GM12891 (cell line): Measurements from ENCODE around the gene CHML.

ENCODE experiments used
- DNase-seq: peaks from one replicate; pipeline ENCODE4 v3.0.0; 2011; ENCODE audit warnings: low spot score; ENCODE audit not compliant: insufficient read length
- FAIRE-seq: peaks from 2 replicates; lab custom pipeline; 2011; peaks lifted over from hg19 to GRCh38; lab: Jason Lieb, UNC
- PAX5 ChIP-seq: IDR thresholded peaks from 2 replicates; pipeline ENCODE4 v1.6.1; 2011; ENCODE audit warnings: low read length, moderate library complexity, mild to moderate bottlenecking; ENCODE audit not compliant: insufficient read depth, severe bottlenecking
- POLR2A ChIP-seq: IDR thresholded peaks from 2 replicates; pipeline ENCODE4 v1.6.1; 2011; ENCODE audit warnings: low read depth, low read length, control low read depth
- POLR2AphosphoS5 ChIP-seq: IDR thresholded peaks from 2 replicates; pipeline ENCODE4 v1.6.1; 2011; ENCODE audit warnings: low read depth, low read length, control low read depth
- POU2F2 ChIP-seq: IDR thresholded peaks from 2 replicates; pipeline ENCODE4 v1.6.1; 2011; ENCODE audit warnings: low read depth, mild to moderate bottlenecking, control low read depth, low read length, moderate library complexity
- SPI1 ChIP-seq: IDR thresholded peaks from 2 replicates; pipeline ENCODE4 v1.6.1; 2011; ENCODE audit warnings: low read depth, low read length, control low read depth
- TAF1 ChIP-seq: IDR thresholded peaks from 2 replicates; pipeline ENCODE4 v1.6.1; 2011; ENCODE audit warnings: low read depth, low read length, control low read depth

The CHML gene

GRCh38 chr1:241592273-241592958 is 47.8 kb downstream of the CHML start:
- DNase-seq: no peak
- TF ChIP-seq POU2F2 (no peak), TAF1 (no peak), PAX5 (no peak), SPI1 (no peak), POLR2AphosphoS5 (no peak), POLR2A (no peak)
- peak; percentile 20 for FAIRE-seq

- TF ChIP-seq POLR2AphosphoS5 (no peak), PAX5 (no peak)
- no peak for DNase-seq
- FAIRE-seq: no peak
These were observed 48.4 kb downstream of the CHML start for GRCh38 chr1:241591736-241592135.

- FAIRE-seq (no peak), DNase-seq (no peak)
- TF ChIP-seq SPI1 (no peak), TAF1 (no peak), POU2F2 (no peak), PAX5 (no peak)
These were observed 48.9 kb downstream of the CHML start for GRCh38 chr1:241591317-241591716.

- no peak for DNase-seq
- FAIRE-seq: no peak
- no peak for TF ChIP-seq TAF1
- no peak for TF ChIP-seq POLR2AphosphoS5
- no peak for TF ChIP-seq SPI1
- TF ChIP-seq PAX5: no peak
- no peak for TF ChIP-seq POU2F2
- no peak for TF ChIP-seq POLR2A
These were observed 49.5 kb downstream of the CHML start for GRCh38 chr1:241590719-241591118.
